ENCODE measurements around the gene EIPR1.

- TF ChIP-seq CTCF (IDR thresholded peaks at IDR 0.05; ENCODE audit: extremely low read depth in 1 of 2, insufficient read depth in 1 of 2, low read depth in 1 of 2, low read length in 2 of 2) (no peak), POLR2A (IDR thresholded peaks at IDR 0.05; ENCODE audit: low read depth, low read length) (no peak), FOS (IDR thresholded peaks at IDR 0.05; ENCODE audit: borderline replicate concordance, insufficient read depth, low read length) (no peak), POLR2AphosphoS5 (IDR thresholded peaks at IDR 0.05; ENCODE audit: insufficient read depth, low read depth, low read length) (no peak), MYC (IDR thresholded peaks at IDR 0.05; ENCODE audit: low read depth, low read length) (no peak), EZH2 (IDR thresholded peaks at IDR 0.05; ENCODE audit: borderline replicate concordance, low read depth, low read length, severe bottlenecking) (no peak), GATA2 (IDR thresholded peaks at IDR 0.05; ENCODE audit: insufficient read depth, insufficient read length, low read depth, low read length) (no peak), MAX (IDR thresholded peaks at IDR 0.05; ENCODE audit: insufficient read depth, insufficient read length) (no peak), JUN (IDR thresholded peaks at IDR 0.05; ENCODE audit: borderline replicate concordance, insufficient read depth, insufficient read length, low read depth) (no peak)
Measured at GRCh38 chr2:3154146-3154545, 223.5 kb downstream of the EIPR1 start.
